IMR-90 (cell line): ENCODE results near the gene CDIP1. TPM values are rescaled to one million over a fixed set of nuclear protein-coding genes. Genes with fewer than 3 reads are reported as not detected.
A peak's percentile ranks its signal among the peaks of the same experiment; 100 is the strongest.

Experiments
- ATAC-seq: fragments of 200-7000 bp; cut with Tn5 transposase; 2 replicates; pipeline ENCODE4 v1.9.1; 2020; ENCODE audit warnings: low read depth, mild to moderate bottlenecking, moderate library complexity
- BruUV-seq: library from RNA; stranded (reverse); fragments of 400-500 nt; replicated peaks from 2 replicates; lab custom pipeline; 2021; lab: Mats Ljungman, UMichigan
- CTCF ChIA-PET: fragments of 300-600 bp; formaldehyde crosslinking; extraction: SDS; loops from one replicate; lab custom pipeline; 2021; ENCODE audit warnings: antibody characterized with exemption; lab: Yijun Ruan, JAX
- POLR2A ChIA-PET: fragments of 300-600 bp; sonication (Branson Sonifier 250); formaldehyde crosslinking; loops from one replicate; lab custom pipeline; 2022; ENCODE audit warnings: antibody characterized with exemption; ENCODE audit not compliant: unreplicated experiment; lab: Charles Lee
- DNase-seq: peaks from one replicate; pipeline ENCODE4 v3.0.0; 2013
- H2AFZ ChIP-seq: replicated peaks from 2 replicates; pipeline ENCODE3; 2013; ENCODE audit warnings: low read length, mild to moderate bottlenecking; ENCODE audit not compliant: poor library complexity
- H2AK5ac ChIP-seq: 2 replicates; pipeline ENCODE4 v1.6.1; 2013; ENCODE audit warnings: low read depth, low read length, inconsistent platforms
- H2AK9ac ChIP-seq: replicated peaks from 2 replicates; pipeline ENCODE3; 2013; ENCODE audit warnings: mild to moderate bottlenecking, low read depth, low read length, moderate library complexity; ENCODE audit not compliant: poor library complexity
- H2BK120ac ChIP-seq: 2 replicates; pipeline ENCODE4 v1.6.1; 2013; ENCODE audit warnings: low read depth, low read length, inconsistent platforms
- H2BK15ac ChIP-seq: 3 replicates; pipeline ENCODE4 v1.6.1; 2013; ENCODE audit warnings: low read depth, low read length, inconsistent platforms
- H2BK20ac ChIP-seq: 2 replicates; pipeline ENCODE4 v1.6.1; 2013; ENCODE audit warnings: low read depth, mild to moderate bottlenecking, inconsistent platforms, low read length, moderate library complexity
- H2BK5ac ChIP-seq: 2 replicates; pipeline ENCODE4 v1.6.1; 2013; ENCODE audit warnings: mild to moderate bottlenecking, low read depth, low read length, inconsistent platforms; ENCODE audit not compliant: poor library complexity, severe bottlenecking
- H3K14ac ChIP-seq: replicated peaks from 2 replicates; pipeline ENCODE4 v1.6.1; 2013; ENCODE audit warnings: low read depth, low read length, inconsistent platforms
- H3K18ac ChIP-seq: 2 replicates; pipeline ENCODE4 v1.6.1; 2013; ENCODE audit warnings: low read depth, low read length, control low read depth
- H3K23ac ChIP-seq: 2 replicates; pipeline ENCODE4 v1.6.1; 2013; ENCODE audit warnings: low read depth, low read length, inconsistent platforms
- H3K27ac ChIP-seq: 2 replicates; pipeline ENCODE4 v1.5.1; 2013; ENCODE audit warnings: mild to moderate bottlenecking, control low read depth, low read length; ENCODE audit not compliant: insufficient read depth
- H3K27me3 ChIP-seq: 2 replicates; pipeline ENCODE4 v1.6.1; 2013; ENCODE audit warnings: low read length; ENCODE audit not compliant: control insufficient read depth, insufficient read depth
- H3K36me3 ChIP-seq: 2 replicates; pipeline ENCODE4 v1.6.1; 2013; ENCODE audit warnings: low read length, mixed read lengths; ENCODE audit not compliant: control insufficient read depth, insufficient read depth
- H3K4ac ChIP-seq: 2 replicates; pipeline ENCODE4 v1.6.1; 2013; ENCODE audit warnings: low read depth, low read length, inconsistent platforms
- H3K4me1 ChIP-seq: 2 replicates; pipeline ENCODE4 v1.6.1; 2013; ENCODE audit warnings: low read length, mixed read lengths; ENCODE audit not compliant: control insufficient read depth, insufficient read depth
- H3K4me2 ChIP-seq: 2 replicates; pipeline ENCODE4 v1.6.1; 2013; ENCODE audit warnings: low read depth, mild to moderate bottlenecking, control low read depth, low read length, moderate library complexity
- H3K4me3 ChIP-seq: 2 replicates; pipeline ENCODE4 v1.5.1; 2013; ENCODE audit warnings: low read depth, mild to moderate bottlenecking, control low read depth, low read length, moderate library complexity; ENCODE audit not compliant: insufficient read depth
- H3K56ac ChIP-seq: 2 replicates; pipeline ENCODE4 v1.6.1; 2013; ENCODE audit warnings: low read length, inconsistent platforms; ENCODE audit not compliant: insufficient read depth; ENCODE audit errors: extremely low read depth
- H3K79me1 ChIP-seq, 2 experiments: 2 replicates each; pipeline ENCODE4 v1.6.1; 2013; ENCODE audit warnings: low read length in 2 of 2, inconsistent platforms in 1 of 2, low read depth in 1 of 2
- H3K9ac ChIP-seq: 2 replicates; pipeline ENCODE4 v1.6.1; 2013; ENCODE audit warnings: low read depth, low read length, control low read depth
- H3K9me1 ChIP-seq: 2 replicates; pipeline ENCODE4 v1.6.1; 2013; ENCODE audit warnings: low read length, inconsistent platforms; ENCODE audit not compliant: insufficient read depth
- H3K9me3 ChIP-seq: 2 replicates; pipeline ENCODE4 v1.6.1; 2013; ENCODE audit warnings: low read length; ENCODE audit not compliant: control insufficient read depth, insufficient read depth
- H4K20me1 ChIP-seq: 2 replicates; pipeline ENCODE4 v1.6.1; 2013; ENCODE audit warnings: low read length, inconsistent platforms; ENCODE audit not compliant: insufficient read depth
- H4K5ac ChIP-seq: 2 replicates; pipeline ENCODE4 v1.6.1; 2013; ENCODE audit warnings: mild to moderate bottlenecking, low read depth, low read length, control low read depth
- H4K8ac ChIP-seq, 2 experiments: 2 replicates each; pipeline ENCODE4 v1.6.1; 2013; ENCODE audit warnings: low read depth in 2 of 2, low read length in 2 of 2, control low read depth in 1 of 2, inconsistent platforms in 1 of 2
- H4K91ac ChIP-seq: 2 replicates; pipeline ENCODE4 v1.6.1; 2013; ENCODE audit warnings: low read depth, low read length, inconsistent platforms; ENCODE audit not compliant: insufficient read depth
- BHLHE40 ChIP-seq: fragments of 150-350 bp; IDR thresholded peaks from 2 replicates; pipeline ENCODE4 v1.6.1; 2016; ENCODE audit warnings: mild to moderate bottlenecking, low read depth, low read length
- CEBPB ChIP-seq: IDR thresholded peaks from 2 replicates; pipeline ENCODE4 v1.6.1; 2012; ENCODE audit warnings: low read depth, low read length, improper control_type of control experiment
- CHD1 ChIP-seq: IDR thresholded peaks from 2 replicates; pipeline ENCODE4 v1.6.1; 2012; ENCODE audit warnings: low read depth, low read length, improper control_type of control experiment
- FOS ChIP-seq: fragments of 150-350 bp; IDR thresholded peaks from 2 replicates; pipeline ENCODE4 v1.6.1; 2016; ENCODE audit warnings: low read depth, low read length
- MAFK ChIP-seq: IDR thresholded peaks from 2 replicates; pipeline ENCODE4 v1.6.1; 2012; ENCODE audit warnings: low read depth, low read length, improper control_type of control experiment
- MXI1 ChIP-seq: IDR thresholded peaks from 2 replicates; pipeline ENCODE4 v1.6.1; 2012; ENCODE audit warnings: low read depth, mild to moderate bottlenecking, low read length, moderate library complexity, borderline replicate concordance
- POLR2A ChIP-seq: IDR thresholded peaks from 2 replicates; pipeline ENCODE4 v1.6.1; 2012; ENCODE audit warnings: mild to moderate bottlenecking, low read depth, low read length
- RFX5 ChIP-seq: IDR thresholded peaks from 2 replicates; pipeline ENCODE4 v1.8.0; 2012; ENCODE audit warnings: low read depth, mild to moderate bottlenecking, low read length, moderate library complexity
- SMC3 ChIP-seq: fragments of 150-350 bp; IDR thresholded peaks from 2 replicates; pipeline ENCODE4 v1.6.1; 2016; ENCODE audit warnings: low read depth, mild to moderate bottlenecking, antibody characterized with exemption, low read length, moderate library complexity
- WGBS, 2 experiments: methylation state at CpG; one replicate each; pipeline versions ENCODE4 v1.1.5 to v1.1.7; 2013; ENCODE audit warnings: missing lambda C conversion rate in 2 of 2; ENCODE audit not compliant: insufficient read length in 1 of 2; ENCODE audit errors: extremely low coverage in 2 of 2; 5-methylcytosine and 5-hydroxymethylcytosine counted together
- dilution Hi-C: fragments of 300-500 bp; cut with HindIII; formaldehyde crosslinking; loops from one replicate; pipeline ENCODE4 v1.14.3; 2018; ENCODE audit warnings: low sequenced_read_pairs; ENCODE audit not compliant: unreplicated experiment
- in situ Hi-C: fragments of 300-500 bp; cut with MboI; formaldehyde crosslinking; loops from 3 replicates; pipeline ENCODE4 v1.14.3; 2019; ENCODE audit warnings: low sequenced_read_pairs, inconsistent platforms, mixed read lengths
- intact Hi-C: fragments of 100-400 bp; cut with micrococcal nuclease; formaldehyde crosslinking; loops from 2 replicates; pipeline ENCODE4 v1.10.0; 2022
- polyA plus RNA-seq, 3 experiments: library from polyadenylated mRNA; depleted of rRNA; stranded (reverse); fragments of >200 nt; gene quantifications; 2 replicates each; pipeline ENCODE4 v1.2.3, GENCODE V29; 2012; ENCODE audit warnings: low replicate concordance in 1 of 3
- total RNA-seq: library from RNA; depleted of rRNA; stranded (reverse); fragments of >200 nt; gene quantifications from 2 replicates; pipeline ENCODE4 v1.2.3, GENCODE V29; 2012
- TF ChIP-seq, protein P1 (sequence below): fragments of 150-350 bp; IDR thresholded peaks from 2 replicates; pipeline ENCODE4 v1.6.1; 2017; ENCODE audit warnings: mild to moderate bottlenecking, antibody characterized with exemption, low read length, low read depth
- TF ChIP-seq, protein P2 (sequence below): conservative IDR thresholded peaks from 2 replicates; pipeline ENCODE4 v1.5.1; 2012; ENCODE audit warnings: mild to moderate bottlenecking, low read depth, low read length, improper control_type of control experiment

Gene CDIP1
- total and polyA plus RNA-seq, 2 of the 4 experiments (the other 2 are of a cell fraction) = 4.8 to 14.6 TPM

DNA sequence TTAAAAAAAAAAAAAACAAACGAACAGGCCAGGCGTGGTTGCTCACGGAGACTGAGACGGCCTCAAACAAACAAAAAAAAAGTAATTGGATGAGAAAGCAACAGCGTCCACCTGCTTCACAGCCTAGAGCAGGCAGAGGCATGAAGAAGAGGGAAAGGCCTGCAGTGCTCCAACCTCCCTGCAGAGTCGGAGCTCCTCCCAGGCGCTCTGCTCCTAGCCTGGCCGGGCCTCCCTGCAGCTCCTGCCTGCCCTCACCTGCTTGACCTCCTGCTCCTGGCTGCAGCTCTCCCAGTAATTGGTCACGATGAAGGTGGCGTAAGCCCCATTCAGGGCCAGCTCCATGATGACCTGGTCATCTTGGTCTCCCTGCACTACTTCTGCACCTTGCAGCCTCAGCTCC is 69.6 kb downstream of the CDIP1 start:
- H3K4me1 ChIP-seq = peaks cover 2% of the 10 kb centered on the region
- H3K4ac ChIP-seq = no peak overlapping the region
- no peak overlapping the region for H2BK15ac ChIP-seq
- no peak overlapping the region for H3K18ac ChIP-seq
- no TSS peak for BruUV-seq
- H3K27ac ChIP-seq = no peak overlapping the region
- ChIA-PET POLR2A (no interaction called here), CTCF (no interaction called here)
- H2AFZ ChIP-seq = no peak overlapping the region
- H3K9me3 ChIP-seq = no peaks in the 10 kb centered on the region
- TF ChIP-seq POLR2A (no peak), MXI1 (no peak), SMC3 (no peak), CHD1 (no peak), CEBPB (no peak), FOS (no peak), RFX5 (no peak), BHLHE40 (no peak), MAFK (no peak)
- TF ChIP-seq, protein P1, sequence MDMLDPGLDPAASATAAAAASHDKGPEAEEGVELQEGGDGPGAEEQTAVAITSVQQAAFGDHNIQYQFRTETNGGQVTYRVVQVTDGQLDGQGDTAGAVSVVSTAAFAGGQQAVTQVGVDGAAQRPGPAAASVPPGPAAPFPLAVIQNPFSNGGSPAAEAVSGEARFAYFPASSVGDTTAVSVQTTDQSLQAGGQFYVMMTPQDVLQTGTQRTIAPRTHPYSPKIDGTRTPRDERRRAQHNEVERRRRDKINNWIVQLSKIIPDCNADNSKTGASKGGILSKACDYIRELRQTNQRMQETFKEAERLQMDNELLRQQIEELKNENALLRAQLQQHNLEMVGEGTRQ = no peak
- TF ChIP-seq, protein P2, sequence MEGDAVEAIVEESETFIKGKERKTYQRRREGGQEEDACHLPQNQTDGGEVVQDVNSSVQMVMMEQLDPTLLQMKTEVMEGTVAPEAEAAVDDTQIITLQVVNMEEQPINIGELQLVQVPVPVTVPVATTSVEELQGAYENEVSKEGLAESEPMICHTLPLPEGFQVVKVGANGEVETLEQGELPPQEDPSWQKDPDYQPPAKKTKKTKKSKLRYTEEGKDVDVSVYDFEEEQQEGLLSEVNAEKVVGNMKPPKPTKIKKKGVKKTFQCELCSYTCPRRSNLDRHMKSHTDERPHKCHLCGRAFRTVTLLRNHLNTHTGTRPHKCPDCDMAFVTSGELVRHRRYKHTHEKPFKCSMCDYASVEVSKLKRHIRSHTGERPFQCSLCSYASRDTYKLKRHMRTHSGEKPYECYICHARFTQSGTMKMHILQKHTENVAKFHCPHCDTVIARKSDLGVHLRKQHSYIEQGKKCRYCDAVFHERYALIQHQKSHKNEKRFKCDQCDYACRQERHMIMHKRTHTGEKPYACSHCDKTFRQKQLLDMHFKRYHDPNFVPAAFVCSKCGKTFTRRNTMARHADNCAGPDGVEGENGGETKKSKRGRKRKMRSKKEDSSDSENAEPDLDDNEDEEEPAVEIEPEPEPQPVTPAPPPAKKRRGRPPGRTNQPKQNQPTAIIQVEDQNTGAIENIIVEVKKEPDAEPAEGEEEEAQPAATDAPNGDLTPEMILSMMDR = no peak
- H3K14ac ChIP-seq = no peak overlapping the region
- 96% methylated on average over 5 of the region's 10 CpGs; no CpG with 5 or more reads in 1 of the 2 experiments for WGBS, 2 experiments
- dilution Hi-C loops (no loop called here), intact Hi-C loops (no loop called here), in situ Hi-C loops (no loop called here)
- H2AK5ac ChIP-seq = no peak overlapping the region
- H3K9me1 ChIP-seq = 0 out of 2 replicates have a peak, but pooled peaks cover 2% of the 10 kb centered on the region
- H3K4me2 ChIP-seq = no peak overlapping the region
- DNase-seq = no peak
- no peak overlapping the region for H3K4me3 ChIP-seq
- H3K79me1 ChIP-seq = peaks cover 11 to 26% of the 10 kb centered on the region in 2 experiments; a peak in 3 of 4 replicates
- H2AK9ac ChIP-seq = peak overlapping the region; percentile 28
- no peaks in the 10 kb centered on the region for H3K27me3 ChIP-seq
- no peak overlapping the region for H2BK5ac ChIP-seq
- no peak overlapping the region for H2BK20ac ChIP-seq
- no peak overlapping the region for H3K56ac ChIP-seq
- peaks cover 27% of the 10 kb centered on the region for H3K36me3 ChIP-seq
- H4K5ac ChIP-seq = no peak overlapping the region
- no peak overlapping the region for H2BK120ac ChIP-seq
- no peak overlapping the region for H4K8ac ChIP-seq
- no peak for ATAC-seq
- no peak overlapping the region for H3K23ac ChIP-seq
- H4K91ac ChIP-seq = no peak overlapping the region
- H4K20me1 ChIP-seq = peaks cover under 1% of the 10 kb centered on the region; the same call in 1 of the 2 replicates
- no peak overlapping the region for H3K9ac ChIP-seq
